NT2/D1 (cell line): ENCODE measurements around the gene VPS45.

Source experiments
- DNase-seq: peaks from one replicate; pipeline ENCODE4 v3.0.0-alpha.2; 2011; ENCODE audit warnings: low read depth, low spot score
- H3K27me3 ChIP-seq: 2 replicates; pipeline ENCODE4 v1.6.0; 2011; ENCODE audit warnings: mild to moderate bottlenecking; ENCODE audit not compliant: insufficient read length, insufficient read depth
- H3K36me3 ChIP-seq: 2 replicates; pipeline ENCODE4 v1.6.1; 2011; ENCODE audit warnings: mild to moderate bottlenecking, low read length, mixed read lengths; ENCODE audit not compliant: insufficient read depth, insufficient read length
- H3K4me1 ChIP-seq: 2 replicates; pipeline ENCODE4 v1.5.1; 2011; ENCODE audit not compliant: insufficient read depth, insufficient read length
- H3K4me3 ChIP-seq: 2 replicates; pipeline ENCODE4 v1.5.1; 2011; ENCODE audit warnings: low read depth; ENCODE audit not compliant: insufficient read length
- H3K9ac ChIP-seq: 2 replicates; pipeline ENCODE4 v1.6.0; 2011; ENCODE audit warnings: low read depth; ENCODE audit not compliant: insufficient read length
- H3K9me3 ChIP-seq: 2 replicates; pipeline ENCODE4 v1.5.1; 2011; ENCODE audit warnings: mild to moderate bottlenecking, low read length; ENCODE audit not compliant: insufficient read depth
- SUZ12 ChIP-seq: IDR thresholded peaks from 2 replicates; pipeline ENCODE4 v1.6.1; 2011; ENCODE audit not compliant: insufficient read length, insufficient read depth; ENCODE audit errors: extremely low read depth
- YY1 ChIP-seq: IDR thresholded peaks from 2 replicates; pipeline ENCODE4 v1.6.1; 2011; ENCODE audit not compliant: insufficient read length, insufficient read depth
- ZNF274 ChIP-seq: IDR thresholded peaks from 2 replicates; pipeline ENCODE4 v1.6.1; 2011; ENCODE audit warnings: mild to moderate bottlenecking, low read depth, low read length

VPS45 gene

GRCh38 chr1:150162862-150163706, 95.5 kb downstream of the VPS45 start:
- H3K4me1 ChIP-seq: peaks cover 13% of the 10 kb centered on the region
- no peak for TF ChIP-seq ZNF274
- no peak for TF ChIP-seq SUZ12
- TF ChIP-seq YY1: no peak
- peak; percentile 97 for DNase-seq

GRCh38 chr1:150164224-150164623, 96.6 kb downstream of the VPS45 start:
- Histone ChIP-seq H3K27me3 (no peaks in the 10 kb centered on the region), H3K36me3 (peaks cover 24% of the 10 kb centered on the region), H3K4me3 (no peak overlapping the region), H3K9me3 (no peaks in the 10 kb centered on the region), H3K4me1 (peaks cover 13% of the 10 kb centered on the region), H3K9ac (no peak overlapping the region)
- TF ChIP-seq ZNF274 (no peak), YY1 (no peak), SUZ12 (no peak)
- no peak for DNase-seq

More at GRCh38 chr1:150162862-150163706, 95.5 kb downstream of the VPS45 start:
- no peaks in the 10 kb centered on the region for H3K9me3 ChIP-seq
- peak overlapping the region; percentile 69 for H3K9ac ChIP-seq
- no peaks in the 10 kb centered on the region for H3K27me3 ChIP-seq
- H3K36me3 ChIP-seq: peaks cover 35% of the 10 kb centered on the region
- peak overlapping the region; percentile 16 for H3K4me3 ChIP-seq

GRCh38 chr1:150164779-150165178, 97.2 kb downstream of the VPS45 start:
- H3K4me1 ChIP-seq: peaks cover 13% of the 10 kb centered on the region
- no peak overlapping the region for H3K4me3 ChIP-seq
- H3K27me3 ChIP-seq: no peaks in the 10 kb centered on the region
- no peak for TF ChIP-seq ZNF274
- TF ChIP-seq SUZ12: no peak
- no peak for TF ChIP-seq YY1
- no peak overlapping the region for H3K9ac ChIP-seq
- H3K36me3 ChIP-seq: peaks cover 19% of the 10 kb centered on the region
- H3K9me3 ChIP-seq: no peaks in the 10 kb centered on the region
- DNase-seq: no peak

DNA sequence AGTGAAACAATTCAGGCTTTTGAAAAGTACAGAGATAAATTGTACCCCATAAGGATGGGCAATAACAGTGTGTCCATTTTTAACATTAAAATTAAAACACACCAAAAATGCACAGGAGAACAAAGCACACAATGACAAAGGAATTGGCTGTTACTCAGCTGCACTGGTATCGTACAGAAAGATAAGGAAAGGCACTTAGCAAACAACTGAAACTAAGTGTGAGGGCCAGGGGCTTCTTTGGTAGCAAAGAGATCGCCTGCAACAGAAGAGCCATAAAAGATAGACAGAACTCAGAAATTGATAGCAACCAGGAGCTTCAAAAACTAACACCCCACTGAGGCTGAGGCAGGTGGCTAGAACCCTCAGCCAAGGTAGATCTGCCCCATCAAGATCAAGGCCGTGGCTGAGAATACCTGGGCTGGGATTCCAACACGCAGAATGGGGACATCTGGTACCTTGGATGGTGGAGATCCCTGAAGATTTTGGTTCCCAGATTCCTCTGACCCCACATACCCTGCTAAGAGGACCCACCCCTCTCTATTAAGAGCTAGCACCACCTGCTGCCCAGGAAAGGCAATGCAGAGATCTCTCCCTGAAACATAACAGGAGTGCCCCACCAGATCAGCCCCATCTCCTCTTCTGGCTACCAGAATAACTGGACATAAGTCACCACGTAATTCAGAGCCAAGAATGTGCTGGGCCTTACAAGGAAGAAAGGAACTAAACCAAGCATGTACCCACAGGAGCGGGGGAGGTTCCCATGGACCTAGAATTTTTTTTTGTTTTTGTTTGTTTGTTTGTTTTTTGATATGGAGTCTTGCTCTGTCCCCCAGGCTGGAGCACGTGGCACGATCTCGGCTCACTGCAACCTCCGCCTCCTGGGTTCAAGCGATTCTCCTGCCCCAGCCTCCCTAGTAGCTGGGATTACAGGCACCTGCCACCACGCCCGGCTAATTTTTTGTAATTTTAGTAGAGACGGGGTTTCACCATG, 98.3 kb downstream of the VPS45 start:
- Histone ChIP-seq H3K4me1 (peaks cover 13% of the 10 kb centered on the region), H3K36me3 (peaks cover 9% of the 10 kb centered on the region), H3K27me3 (no peaks in the 10 kb centered on the region), H3K9ac (no peak overlapping the region), H3K4me3 (no peak overlapping the region), H3K9me3 (no peaks in the 10 kb centered on the region)
- no peak for DNase-seq
- TF ChIP-seq YY1 (no peak), ZNF274 (no peak), SUZ12 (no peak)

DNA sequence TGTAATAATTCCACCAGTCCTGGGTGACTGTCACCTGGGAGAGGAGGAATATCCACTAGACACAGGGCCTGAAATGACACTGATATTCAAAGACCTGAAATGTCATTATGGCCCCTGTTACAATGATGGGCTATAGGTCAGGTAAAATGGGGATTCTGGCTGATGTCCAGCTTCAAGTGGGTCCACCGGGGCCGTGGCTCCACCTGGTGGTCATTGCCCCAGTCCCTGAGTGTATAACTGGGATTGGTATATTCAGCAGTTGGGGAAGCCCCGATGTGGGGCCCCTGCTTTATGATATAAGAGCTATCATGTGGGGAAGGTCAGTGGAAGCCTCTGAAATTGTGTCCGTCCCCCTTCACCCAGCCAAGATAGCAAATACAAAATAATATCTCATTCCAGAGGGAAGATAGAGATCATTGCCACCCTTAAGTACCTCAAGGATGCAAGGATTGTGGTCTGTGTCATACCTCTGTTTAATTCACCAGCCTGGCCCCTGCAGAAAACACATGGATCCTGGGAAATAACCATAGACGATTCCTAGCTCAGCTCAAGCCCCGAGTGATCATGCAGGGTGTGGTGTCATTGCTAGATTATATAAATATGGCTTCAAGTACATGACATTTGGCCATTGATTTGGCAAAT, 101.5 kb downstream of the VPS45 start:
- Histone ChIP-seq H3K9ac (no peak overlapping the region), H3K9me3 (no peaks in the 10 kb centered on the region), H3K36me3 (no peaks in the 10 kb centered on the region), H3K27me3 (no peaks in the 10 kb centered on the region), H3K4me1 (no peaks in the 10 kb centered on the region), H3K4me3 (no peak overlapping the region)
- no peak for TF ChIP-seq YY1
- no peak for TF ChIP-seq ZNF274
- no peak for TF ChIP-seq SUZ12
- DNase-seq: no peak

GRCh38 chr1:150171801-150172200, 104.2 kb downstream of the VPS45 start:
- H3K36me3 ChIP-seq: no peaks in the 10 kb centered on the region
- no peaks in the 10 kb centered on the region for H3K4me1 ChIP-seq
- no peak overlapping the region for H3K4me3 ChIP-seq
- no peaks in the 10 kb centered on the region for H3K9me3 ChIP-seq
- H3K9ac ChIP-seq: no peak overlapping the region
- no peaks in the 10 kb centered on the region for H3K27me3 ChIP-seq
- no peak for TF ChIP-seq YY1
- no peak for TF ChIP-seq ZNF274
- TF ChIP-seq SUZ12: no peak
- DNase-seq: no peak

DNA sequence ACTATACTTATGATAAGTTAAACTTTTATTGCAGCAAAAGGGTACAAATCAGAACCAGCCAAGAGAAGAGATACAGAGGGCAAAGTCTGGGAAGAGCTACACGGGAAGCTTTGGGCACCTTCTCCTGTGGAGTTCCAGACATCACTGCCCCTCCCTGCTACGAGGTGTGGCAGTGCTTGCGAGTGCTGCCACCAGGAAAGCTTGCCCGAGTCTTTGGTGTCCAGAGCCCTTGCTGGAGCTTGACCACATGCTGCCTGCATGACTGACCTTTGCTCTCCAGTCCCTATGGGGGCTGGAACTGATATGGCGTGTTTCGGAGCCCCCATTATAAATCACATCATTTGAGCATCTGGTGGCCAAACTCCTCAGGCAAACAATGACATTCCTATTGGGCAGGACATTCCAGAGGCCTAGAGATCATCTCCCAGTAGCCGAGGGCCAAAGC, 105.6 kb downstream of the VPS45 start:
- no peak overlapping the region for H3K4me3 ChIP-seq
- H3K9ac ChIP-seq: no peak overlapping the region
- H3K27me3 ChIP-seq: no peaks in the 10 kb centered on the region
- no peak for DNase-seq
- H3K9me3 ChIP-seq: no peaks in the 10 kb centered on the region
- TF ChIP-seq ZNF274 (no peak), YY1 (no peak), SUZ12 (no peak)
- H3K4me1 ChIP-seq: no peaks in the 10 kb centered on the region
- H3K36me3 ChIP-seq: no peaks in the 10 kb centered on the region
